Measurements from ENCODE around the gene TMCO4. TPM values are rescaled to one million over a fixed set of nuclear protein-coding genes. Genes with fewer than 3 reads are reported as not detected.

TMCO4 gene
- total RNA-seq, 1 donor from 2014 or later: 10.2 TPM

DNA sequence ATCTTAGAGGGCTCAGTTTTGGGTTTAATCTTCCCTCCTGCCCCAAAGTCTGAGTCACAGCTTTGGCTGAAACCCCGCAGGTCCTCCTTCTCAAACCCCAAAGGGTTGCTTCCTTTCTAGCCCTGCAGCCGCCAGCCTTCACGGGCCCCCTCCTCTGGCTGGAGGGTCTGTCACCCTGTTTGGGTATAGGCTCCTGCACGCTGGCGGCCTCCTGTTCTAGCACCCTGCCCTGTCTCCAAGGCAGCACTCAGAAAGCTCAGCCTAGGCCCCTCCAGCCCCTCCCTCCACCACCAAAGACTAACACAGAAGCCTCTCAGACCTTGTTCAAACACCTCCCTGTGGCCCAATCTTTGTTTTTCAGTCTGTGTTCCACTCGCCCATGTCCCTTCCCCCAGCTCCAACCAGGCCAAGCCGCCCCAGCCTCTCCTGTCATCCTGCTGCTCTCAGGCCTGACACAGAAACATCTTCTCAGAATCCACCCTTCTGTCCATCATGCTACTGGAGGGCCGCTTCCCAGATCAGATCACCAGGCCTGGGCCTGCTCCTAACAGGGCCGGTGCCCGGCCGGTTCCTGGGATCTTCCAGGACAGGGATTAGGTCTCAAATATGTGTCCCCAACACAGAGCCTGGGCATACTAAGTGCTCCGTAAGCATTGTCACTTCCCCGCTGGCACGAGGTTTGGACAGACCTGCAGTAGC, 99.5 kb downstream of the TMCO4 start:
- Mint-ChIP-seq H3K4me1 (ENCODE audit: unreplicated experiment) (no peaks in the 10 kb centered on the region), H3K36me3 (no peaks in the 10 kb centered on the region), H3K27ac (no peak overlapping the region), H3K27me3 (no peaks in the 10 kb centered on the region), H3K4me3 (no peak overlapping the region), H3K9me3 (no peaks in the 10 kb centered on the region)
- TF ChIP-seq, protein P1, sequence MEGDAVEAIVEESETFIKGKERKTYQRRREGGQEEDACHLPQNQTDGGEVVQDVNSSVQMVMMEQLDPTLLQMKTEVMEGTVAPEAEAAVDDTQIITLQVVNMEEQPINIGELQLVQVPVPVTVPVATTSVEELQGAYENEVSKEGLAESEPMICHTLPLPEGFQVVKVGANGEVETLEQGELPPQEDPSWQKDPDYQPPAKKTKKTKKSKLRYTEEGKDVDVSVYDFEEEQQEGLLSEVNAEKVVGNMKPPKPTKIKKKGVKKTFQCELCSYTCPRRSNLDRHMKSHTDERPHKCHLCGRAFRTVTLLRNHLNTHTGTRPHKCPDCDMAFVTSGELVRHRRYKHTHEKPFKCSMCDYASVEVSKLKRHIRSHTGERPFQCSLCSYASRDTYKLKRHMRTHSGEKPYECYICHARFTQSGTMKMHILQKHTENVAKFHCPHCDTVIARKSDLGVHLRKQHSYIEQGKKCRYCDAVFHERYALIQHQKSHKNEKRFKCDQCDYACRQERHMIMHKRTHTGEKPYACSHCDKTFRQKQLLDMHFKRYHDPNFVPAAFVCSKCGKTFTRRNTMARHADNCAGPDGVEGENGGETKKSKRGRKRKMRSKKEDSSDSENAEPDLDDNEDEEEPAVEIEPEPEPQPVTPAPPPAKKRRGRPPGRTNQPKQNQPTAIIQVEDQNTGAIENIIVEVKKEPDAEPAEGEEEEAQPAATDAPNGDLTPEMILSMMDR (conservative IDR thresholded peaks at IDR 0.05): no peak
- no peak for DNase-seq (ENCODE audit: extremely low spot score, unreplicated experiment)

DNA sequence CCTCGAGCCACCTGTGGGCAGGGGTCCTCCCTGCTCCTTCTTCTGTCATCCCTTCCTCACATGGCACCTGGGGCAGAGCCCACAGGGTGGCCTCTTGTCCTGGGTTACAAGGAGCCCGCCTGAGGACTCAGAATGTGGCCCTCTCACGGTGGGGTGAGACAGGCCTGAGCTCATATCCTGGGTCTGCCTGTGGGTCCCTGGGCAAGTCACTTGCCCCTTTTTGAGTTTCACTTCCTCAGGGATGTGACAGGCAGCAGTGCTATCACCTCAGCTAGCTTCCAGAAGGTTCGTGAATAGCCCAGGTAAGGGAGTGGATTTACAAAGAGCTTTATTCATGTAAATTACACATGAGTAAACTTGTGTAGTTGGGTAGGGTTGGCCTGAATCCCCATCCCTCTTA, 101.5 kb downstream of the TMCO4 start:
- no peaks in the 10 kb centered on the region for H3K27me3 Mint-ChIP-seq
- TF ChIP-seq, protein P1 (conservative IDR thresholded peaks at IDR 0.05): no peak
- no peak overlapping the region for H3K4me3 Mint-ChIP-seq
- H3K4me1 Mint-ChIP-seq (ENCODE audit: unreplicated experiment): no peaks in the 10 kb centered on the region
- no peak for DNase-seq (ENCODE audit: extremely low spot score, unreplicated experiment)
- H3K9me3 Mint-ChIP-seq: no peaks in the 10 kb centered on the region
- H3K27ac Mint-ChIP-seq: no peak overlapping the region
- H3K36me3 Mint-ChIP-seq: no peaks in the 10 kb centered on the region

DNA sequence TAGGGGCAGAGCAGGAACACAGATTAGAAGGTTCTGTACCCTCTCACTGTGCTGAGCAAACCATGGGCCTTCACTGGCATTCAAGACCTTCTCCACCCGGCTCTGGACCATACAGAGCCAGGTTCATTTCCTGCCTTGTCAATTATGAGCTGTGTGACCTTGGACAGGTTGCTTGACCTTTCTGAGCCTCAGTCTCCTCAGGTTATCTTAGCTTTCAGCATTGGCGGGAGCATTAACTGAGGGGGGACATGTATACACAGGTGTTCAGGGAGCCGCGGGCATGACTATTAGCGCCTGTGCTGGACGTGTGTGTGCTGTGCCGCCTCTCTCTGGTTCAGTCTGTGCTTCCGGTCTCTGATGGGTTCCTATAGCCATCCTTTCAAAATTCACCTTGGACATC, 102.9 kb downstream of the TMCO4 start:
- no peaks in the 10 kb centered on the region for H3K36me3 Mint-ChIP-seq
- no peaks in the 10 kb centered on the region for H3K9me3 Mint-ChIP-seq
- no peak for DNase-seq (ENCODE audit: extremely low spot score, unreplicated experiment)
- TF ChIP-seq, protein P1 (conservative IDR thresholded peaks at IDR 0.05): no peak
- H3K27ac Mint-ChIP-seq: no peak overlapping the region
- no peak overlapping the region for H3K4me3 Mint-ChIP-seq
- no peaks in the 10 kb centered on the region for H3K4me1 Mint-ChIP-seq (ENCODE audit: unreplicated experiment)
- H3K27me3 Mint-ChIP-seq: no peaks in the 10 kb centered on the region

DNA sequence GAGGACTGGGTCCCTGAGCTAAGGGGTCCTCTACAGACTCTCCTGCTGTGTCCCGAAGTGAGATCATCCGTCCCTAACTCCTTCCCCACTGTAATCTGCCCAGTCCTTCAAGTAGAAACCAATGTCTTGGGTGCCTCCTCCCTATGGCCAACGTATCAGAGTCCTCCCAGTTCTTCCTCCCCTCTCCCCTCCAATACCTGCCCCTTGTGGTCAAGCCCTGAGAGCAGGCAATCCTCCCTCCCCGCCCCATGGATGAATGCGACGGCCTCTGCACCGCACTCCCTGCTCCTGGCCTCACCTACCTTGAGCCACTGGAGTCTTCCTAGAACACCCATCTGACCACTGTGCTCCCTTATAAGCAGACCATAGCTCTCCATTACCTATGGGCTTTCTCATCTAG, 103.9 kb downstream of the TMCO4 start:
- Mint-ChIP-seq H3K4me3 (no peak overlapping the region), H3K4me1 (ENCODE audit: unreplicated experiment) (no peaks in the 10 kb centered on the region), H3K36me3 (no peaks in the 10 kb centered on the region), H3K27ac (no peak overlapping the region), H3K27me3 (no peaks in the 10 kb centered on the region), H3K9me3 (no peaks in the 10 kb centered on the region)
- no peak for DNase-seq (ENCODE audit: extremely low spot score, unreplicated experiment)
- TF ChIP-seq, protein P1 (conservative IDR thresholded peaks at IDR 0.05): no peak

DNA sequence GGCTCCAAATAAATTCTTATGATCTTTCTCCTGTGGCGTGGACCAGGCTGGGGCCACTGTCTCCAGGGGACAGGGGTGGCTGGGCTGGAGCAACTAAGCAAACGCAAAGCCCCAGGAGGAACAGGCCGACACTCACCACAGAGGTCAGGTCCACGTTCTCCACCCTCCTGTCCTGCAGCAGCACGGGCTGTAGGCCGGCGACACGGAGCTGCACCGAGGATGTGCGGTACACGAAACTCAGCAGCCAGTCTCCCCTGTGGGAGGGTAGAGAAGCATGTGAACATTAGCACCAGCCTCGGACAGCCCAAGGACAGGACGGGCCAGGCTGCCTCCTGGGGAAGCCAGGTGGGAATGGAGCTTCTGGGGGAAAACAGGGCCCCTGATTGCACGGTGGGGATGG, 105.4 kb downstream of the TMCO4 start:
- TF ChIP-seq, protein P1 (conservative IDR thresholded peaks at IDR 0.05): no peak
- Mint-ChIP-seq H3K4me1 (ENCODE audit: unreplicated experiment) (no peaks in the 10 kb centered on the region), H3K27me3 (no peaks in the 10 kb centered on the region), H3K9me3 (no peaks in the 10 kb centered on the region), H3K27ac (no peak overlapping the region), H3K36me3 (no peaks in the 10 kb centered on the region), H3K4me3 (no peak overlapping the region)
- no peak for DNase-seq (ENCODE audit: extremely low spot score, unreplicated experiment)
